NCI-H1092 (cell line): ENCODE measurements around the gene ABL2.
"Not testable (repeated sequence)": the region's sequence is repeated elsewhere in the genome, so short reads cannot be mapped to it uniquely, and the experiment has no call there.

Experiments used
- DNase-seq: peaks from one replicate; lab custom pipeline; 2025; lab: John Stamatoyannopoulos, UW

Gene ABL2

DNA sequence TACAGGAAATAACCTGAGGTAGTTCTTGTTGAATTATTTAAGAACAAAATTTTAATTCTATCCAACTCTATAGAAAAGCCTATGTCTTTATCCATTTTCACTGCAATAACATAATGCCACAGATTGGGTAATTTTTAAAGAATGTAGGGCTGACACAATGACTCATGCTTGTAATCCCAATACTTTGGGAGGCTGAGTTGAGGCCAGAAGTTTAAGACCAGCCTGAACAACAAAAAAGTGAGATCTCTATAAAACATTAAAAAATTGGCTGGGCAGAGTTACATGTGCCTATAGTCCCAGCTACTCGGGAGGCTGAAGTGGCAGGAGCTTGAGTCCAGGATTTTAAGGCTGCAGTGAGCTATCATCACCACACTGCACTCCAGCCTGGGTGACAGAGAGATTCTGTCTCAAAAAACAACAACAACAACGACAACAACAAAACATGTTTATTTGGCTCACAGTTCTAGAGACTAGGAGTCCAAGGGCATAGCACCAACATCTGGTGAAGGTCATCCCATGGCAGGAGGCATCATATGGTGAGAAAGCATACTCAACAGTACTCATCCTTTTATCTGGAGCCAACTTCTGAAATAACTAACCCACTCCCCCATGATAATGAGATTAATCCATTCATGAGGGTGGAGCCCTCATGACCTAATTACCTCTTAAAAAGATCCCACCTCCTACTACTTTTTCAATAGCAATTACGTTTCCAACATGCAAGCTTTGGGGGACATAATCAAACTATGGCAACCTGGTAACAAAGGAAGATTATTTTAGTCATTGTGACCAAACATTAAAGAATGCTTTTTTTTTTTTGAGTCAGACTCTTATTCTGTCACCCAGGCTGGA is 59.6 kb downstream of the ABL2 start:
- no peak for DNase-seq

DNA sequence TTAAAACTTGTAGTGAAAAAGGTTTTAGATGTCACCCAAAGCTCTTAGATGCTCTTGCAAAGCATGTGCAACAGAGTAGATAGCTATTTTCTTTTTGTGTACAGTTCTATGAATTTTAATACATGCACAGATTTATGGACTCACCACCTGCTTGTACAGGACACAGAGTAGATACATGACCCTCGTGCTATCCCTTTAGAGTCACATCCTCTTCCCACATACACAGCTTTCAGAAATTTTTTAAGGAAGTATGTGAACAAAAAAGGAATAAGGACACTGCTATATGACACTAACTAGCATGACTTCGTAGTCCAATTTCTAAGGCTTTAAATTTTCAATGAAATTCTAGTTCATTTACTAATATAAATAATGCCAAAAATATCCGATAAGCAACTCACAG is 60.9 kb downstream of the ABL2 start:
- no peak for DNase-seq

DNA sequence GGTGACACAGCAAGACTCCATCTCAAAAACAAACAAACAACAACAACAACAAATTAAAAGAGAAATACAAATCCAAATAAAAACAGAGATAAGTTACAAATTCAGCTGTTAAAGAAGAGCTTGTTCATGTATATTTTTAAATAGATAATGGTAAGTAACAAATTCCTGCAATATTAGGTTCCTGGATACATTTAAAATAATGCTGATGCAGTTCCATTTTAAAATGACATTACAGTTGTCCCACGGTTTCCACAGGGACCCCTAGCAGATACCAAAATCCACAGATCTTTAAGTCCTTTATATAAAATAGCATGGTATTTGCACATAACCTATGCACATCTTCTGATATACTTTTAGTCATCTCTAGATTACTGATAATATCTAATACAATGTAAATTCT is 61.5 kb downstream of the ABL2 start:
- DNase-seq, result no peak

DNA sequence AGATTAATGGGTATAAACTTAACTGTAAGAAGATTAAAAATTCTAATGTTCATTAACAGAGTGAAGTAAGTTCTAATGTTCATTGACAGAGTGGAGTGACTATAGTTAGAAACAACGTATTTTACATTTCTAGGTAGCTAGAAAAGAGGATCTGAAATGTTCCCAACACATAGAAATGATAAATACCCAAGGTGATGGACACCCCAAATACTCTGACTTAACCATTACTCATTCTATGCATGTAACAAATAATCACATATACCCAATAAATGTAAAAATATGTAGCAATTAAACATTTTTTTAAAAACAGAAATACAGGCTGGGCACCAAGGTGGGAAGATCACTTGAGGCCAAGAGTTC is 62.1 kb downstream of the ABL2 start:
- DNase-seq, result no peak

DNA sequence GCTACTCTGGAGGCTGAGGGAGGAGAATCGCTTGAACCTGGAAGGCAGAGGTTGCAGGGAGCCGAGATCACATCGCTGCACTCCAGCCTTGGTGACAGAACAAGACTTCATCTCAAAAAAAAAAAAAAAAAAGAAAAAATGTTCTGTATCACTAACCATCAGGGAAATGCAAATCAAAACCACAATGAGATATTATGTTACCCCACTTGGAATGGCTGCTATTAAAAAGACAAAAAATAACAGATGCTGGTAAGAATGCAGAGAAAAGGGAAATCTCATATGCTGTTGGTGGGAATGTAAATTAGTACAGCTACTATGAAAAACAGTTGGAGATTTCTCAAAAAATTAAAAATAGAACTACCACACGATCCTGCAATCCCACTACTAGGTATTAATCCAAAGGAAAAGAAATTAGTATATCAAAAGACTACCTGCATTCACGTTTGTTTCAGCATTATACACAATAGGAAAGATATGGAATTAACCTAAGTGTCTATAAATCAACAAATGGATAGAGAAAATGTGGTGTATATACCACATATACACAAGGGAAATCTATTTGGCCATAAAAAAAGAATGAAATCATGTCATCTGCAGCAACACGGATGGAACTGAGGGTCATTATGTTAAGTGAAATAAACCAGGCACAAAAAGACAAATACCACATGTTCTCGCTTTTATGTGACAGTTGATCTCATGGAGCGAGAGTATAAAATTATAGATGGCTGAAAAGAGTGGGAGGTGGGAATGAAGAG is 62.6 kb downstream of the ABL2 start:
- no peak for DNase-seq

DNA sequence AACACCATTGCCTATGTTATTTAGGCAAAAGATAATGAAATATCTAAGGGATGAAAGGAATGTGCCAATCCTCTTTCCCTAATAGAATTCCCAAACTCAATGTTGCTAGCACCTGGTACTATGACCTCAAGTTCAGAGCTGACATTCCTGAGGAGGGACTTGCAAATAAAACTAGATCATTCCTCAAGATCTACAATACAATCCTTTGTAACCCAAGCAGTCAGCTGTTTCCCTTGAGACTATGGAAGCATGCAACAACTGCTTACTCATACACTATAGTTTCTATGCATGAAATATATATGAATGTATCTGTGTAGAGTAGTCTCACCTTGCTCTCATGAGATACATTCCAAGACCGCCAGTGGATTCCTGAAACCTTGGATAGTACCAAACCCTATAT is 65.0 kb downstream of the ABL2 start:
- no peak for DNase-seq

DNA sequence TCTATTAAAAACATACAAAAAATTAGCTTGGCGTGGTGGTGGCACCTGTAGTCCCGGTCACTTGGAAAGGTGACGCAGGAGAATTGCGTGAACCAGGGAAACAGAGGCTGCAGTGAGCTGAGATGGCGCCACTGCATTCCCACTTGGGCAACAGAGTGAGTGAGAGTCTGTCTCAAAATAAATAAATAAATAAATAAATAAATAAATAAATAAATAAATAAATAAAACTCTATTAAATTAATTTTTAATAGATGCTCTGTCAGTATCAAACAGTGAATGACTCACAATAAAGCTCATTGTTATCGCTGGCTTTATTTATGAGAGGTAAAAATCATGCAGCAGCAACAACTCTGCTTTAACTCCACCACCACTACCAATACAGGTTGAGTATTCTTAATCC is 72.8 kb downstream of the ABL2 start:
- DNase-seq, result no peak

DNA sequence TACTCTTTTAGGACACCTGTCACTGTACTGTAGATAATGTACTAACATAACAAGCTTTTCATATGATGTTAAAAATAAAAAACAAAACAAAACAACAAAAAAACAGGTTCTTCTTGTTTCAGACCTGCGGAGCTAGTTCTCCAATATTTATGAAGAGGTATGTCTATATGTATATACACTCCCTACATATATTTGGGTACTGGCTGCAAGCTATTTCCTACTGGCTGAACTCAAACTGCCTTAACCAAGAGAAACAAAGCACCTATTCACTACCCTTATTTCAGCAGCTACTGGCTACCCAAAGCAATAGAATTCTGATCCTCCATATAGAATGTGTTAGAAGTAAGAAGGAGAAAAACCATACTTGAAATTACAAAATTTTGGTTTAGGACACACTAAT is 73.5 kb downstream of the ABL2 start:
- DNase-seq, result no peak

DNA sequence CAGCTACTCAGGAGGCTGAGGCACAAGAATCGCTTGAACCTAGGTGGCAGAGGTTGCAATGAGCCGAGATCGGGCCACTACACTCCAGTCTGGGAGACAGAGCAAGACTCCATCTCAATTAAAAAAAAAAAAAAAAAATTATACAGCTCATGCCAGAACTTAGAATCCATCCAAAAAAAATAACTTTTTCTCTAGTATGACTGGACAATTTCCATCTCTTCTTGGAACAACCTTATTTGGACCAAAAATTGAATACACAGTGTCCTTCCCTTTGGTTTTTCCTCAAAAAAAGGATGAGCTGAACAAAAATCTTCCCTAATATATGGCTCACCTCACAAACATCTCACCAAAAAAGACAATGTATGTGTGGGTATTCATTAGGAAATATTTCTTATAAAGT is 73.9 kb downstream of the ABL2 start:
- DNase-seq, result no peak

DNA sequence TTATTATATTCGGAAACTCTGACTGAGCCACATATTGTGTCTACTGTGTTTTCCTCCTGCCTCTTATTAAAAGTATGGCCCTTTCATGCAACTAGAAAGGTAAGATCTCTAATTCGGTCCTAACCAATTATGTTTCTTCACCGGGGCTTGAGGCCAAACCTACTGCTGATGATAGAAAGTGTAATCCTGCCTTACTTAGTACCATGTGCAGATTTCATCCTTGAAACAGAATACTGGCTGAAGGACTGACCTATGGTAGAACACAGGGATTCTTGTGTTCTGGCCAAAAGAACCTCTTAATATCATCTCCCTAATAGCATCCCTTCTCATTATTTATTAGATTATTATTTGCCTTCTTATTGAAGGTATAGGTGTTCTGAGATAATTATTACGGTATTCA is 75.0 kb downstream of the ABL2 start:
- DNase-seq, result no peak

DNA sequence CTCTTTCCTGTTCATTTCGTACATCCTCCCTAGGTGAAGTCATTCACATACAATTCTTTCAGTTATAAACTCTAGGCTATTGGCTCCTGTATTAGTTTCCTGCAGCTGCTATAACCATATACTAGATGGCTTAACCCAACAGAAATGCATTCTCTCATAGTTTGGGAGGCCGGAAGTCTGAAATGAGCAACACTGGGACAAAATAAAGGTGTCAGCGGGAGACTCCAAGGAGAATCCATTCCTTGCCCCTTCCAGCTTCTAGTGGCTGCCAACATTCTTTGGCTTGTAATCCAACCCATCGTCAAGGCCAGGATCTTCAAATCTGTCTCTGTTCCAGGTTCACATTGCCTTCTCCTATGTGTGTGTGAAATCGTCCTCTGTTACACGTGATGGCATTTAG is 76.3 kb downstream of the ABL2 start:
- no peak for DNase-seq

DNA sequence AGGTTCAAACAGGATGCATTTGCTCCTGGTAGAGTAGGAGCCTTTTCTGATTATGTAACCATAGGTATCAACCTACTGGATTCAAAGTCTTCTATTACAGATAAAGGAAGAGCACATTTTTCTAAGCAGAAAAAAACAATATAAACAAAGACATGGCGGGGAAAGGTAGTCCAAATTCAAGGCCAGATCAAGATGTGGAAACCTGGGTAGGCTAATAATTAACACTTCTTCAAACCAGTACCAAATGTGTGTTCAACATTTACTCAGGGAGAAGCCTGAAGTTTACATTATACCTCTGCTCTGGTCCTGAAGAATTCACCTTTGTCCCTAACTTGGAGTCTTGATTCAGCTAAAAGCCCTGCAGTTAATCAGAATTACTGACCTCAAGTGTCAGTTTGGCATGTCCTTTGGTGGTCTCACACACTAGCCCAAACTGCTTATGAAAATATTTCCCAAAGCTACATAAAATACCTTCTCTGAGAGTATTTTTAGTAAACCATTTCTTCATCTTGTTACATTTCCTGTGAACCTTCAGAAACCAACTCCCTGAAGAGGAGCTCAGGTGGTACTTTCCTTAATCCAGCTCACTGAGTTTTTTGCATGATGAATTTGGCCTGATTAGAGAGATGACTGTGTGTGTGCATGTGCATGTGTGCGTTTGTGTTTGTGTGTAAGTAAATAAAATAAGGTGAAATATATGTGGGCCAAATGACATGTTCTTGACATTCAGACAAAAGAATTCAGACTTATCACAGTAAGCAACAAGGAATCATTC is 77.4 kb downstream of the ABL2 start:
- DNase-seq, result no peak

DNA sequence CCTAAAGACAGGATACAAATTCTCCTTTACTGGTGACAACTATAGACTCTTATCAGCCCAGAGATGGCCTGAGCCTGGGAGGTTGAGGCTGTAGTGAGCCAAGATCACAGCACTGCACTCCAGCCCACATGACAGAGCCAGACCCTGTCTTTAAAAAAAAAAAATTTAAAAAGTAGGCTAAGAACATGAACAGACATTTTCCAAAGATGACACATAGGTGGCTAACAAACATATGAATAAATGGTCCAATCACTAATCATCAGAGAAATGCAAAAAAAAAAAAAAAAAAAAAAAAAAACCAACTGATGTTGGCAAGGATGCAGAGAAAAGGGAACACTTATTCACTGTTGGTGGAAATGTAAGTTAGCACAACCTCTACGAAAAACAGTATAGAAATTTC is 82.6 kb downstream of the ABL2 start:
- no peak for DNase-seq

DNA sequence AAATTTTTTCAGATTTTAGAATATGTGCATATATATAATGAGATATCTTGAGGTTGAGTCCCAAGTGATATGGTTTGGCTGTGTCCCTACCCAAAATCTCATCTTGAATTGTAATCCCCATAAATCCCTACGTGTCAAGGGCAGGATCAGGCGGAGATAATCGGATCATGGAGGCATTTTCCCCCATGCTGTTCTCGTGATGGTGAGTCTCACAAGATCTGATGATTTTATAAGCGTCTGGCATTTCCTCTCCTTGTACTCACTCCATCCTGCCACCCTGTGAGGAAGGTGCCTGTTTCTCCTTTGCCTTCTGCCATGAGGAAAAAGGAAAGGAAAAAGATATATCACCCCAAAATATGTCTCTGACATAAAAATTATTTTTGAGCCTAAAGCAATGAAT is 83.0 kb downstream of the ABL2 start:
- DNase-seq, result no peak

DNA sequence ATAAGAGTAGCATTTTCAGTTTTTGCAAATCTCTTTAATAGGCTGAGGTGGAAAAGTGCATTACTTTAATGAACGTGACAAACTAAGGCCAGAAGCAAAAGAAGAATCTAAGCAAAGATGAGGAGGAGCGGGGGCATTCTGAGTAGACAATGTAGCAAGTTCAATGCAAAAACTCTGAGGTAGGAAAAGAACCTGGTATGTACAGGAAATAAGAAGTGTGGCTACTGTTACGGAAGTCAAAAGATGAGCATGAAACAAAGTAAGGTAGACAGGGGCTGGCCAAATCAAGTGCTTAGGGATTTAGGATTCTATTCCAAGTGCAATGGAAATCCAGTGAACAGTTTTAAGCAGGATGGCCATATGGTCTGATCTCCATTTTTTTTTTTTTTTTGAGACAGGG is 84.0 kb downstream of the ABL2 start:
- DNase-seq, result no peak

DNA sequence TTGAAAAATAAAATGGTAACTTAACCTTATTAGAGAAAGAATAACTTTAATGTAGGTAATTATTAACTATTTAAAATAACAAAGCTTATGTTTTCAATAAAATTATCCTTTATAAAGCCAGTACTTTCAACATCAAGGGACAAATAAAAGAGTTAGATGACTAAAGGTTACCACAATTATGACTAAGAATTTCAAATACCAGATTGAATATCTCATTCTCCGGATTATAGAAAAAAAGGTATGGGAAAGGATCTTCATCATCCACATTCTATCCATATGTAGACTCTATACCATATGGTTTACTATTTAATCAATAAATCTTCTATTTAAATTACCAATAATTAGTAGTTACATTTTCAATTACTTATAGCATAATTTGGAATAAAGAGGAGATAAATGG is 84.9 kb downstream of the ABL2 start:
- no peak for DNase-seq

DNA sequence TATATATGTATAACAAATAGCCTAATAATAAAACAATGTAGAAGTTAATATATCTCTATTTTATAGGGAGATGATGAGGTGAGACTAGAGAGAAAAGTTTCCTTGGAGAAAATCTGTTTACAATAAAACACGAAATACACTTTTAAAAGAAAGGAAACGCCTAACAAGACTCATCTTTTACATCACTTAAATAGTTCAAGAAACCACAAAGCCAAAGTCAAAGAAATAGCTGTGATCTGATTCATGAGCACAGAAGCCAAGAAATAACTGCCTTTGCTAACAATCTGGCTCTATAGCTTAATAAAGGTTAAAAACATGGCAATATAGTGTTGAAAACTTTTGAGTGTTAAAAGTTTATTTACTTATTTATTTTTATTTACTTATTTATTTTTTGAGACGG is 86.2 kb downstream of the ABL2 start:
- DNase-seq, result no peak

DNA sequence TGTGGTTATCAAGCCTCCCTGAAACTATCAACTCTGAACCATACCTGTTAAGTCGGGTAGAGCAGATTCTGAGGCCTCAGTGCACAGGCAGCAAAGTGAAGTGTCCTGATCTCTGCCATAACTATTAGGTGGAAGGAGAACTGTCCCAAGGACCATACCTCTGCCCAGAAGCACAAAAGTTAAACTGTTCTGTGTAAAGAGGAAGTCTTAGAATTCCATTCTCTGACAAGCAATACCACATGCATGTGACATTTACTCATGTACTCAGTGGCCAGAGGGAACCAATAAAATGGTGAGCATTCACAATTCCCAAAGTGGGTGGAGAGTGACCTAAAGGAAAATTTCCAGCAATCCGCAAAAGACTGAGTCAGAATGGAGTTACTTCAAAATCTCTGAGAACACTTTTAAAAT is 86.6 kb downstream of the ABL2 start:
- no peak for DNase-seq

DNA sequence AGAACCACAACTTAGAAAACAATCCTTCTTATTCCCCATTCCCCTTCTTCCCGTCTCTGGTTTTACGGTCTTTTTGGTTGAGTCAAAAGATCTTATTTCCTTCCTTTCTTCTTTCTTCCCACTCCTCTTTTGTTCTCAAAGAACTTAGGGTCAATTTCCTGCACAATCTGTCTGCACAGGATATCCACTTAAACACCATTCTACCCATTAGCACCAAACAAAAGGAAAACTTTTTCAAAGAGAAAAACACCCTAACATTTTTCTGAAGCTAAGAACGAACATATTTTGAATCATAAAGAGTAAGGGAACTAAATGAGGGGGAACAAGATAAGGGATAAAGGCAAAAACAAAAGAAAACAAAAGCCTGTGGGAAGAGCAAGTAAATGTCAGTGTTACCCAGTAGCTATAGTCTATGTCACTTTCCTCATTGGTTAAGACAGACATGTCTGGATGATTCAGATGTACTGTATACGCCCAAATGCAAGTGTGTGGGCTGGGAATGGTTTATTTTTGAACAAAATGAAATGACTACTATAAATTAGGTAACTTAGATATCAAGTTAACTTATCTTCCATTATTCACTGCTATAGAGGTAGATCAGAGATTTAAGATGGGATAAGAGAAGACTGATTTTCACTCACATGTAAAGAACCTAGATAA is 87.8 kb downstream of the ABL2 start:
- no peak for DNase-seq

DNA sequence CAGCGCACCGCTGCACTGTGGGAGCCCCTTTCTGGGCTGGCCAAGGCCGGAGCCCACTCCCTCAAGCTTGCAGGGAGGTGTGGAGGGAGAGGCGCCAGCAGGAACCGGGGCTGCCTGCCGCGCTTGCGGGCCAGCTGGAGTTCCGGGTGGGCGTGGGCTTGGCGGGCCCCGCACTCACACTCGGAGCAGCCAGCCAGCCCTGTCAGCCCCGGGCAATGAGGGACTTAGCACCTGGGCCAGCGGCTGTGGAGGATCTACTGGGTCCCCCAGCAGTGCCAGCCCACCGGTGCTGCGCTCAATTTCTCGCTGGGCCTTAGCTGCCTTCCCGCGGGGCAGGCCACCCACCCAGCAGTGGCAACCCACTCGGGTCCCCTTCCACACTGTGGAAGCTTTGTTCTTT is 90.7 kb downstream of the ABL2 start:
- not testable (repeated sequence) for DNase-seq

DNA sequence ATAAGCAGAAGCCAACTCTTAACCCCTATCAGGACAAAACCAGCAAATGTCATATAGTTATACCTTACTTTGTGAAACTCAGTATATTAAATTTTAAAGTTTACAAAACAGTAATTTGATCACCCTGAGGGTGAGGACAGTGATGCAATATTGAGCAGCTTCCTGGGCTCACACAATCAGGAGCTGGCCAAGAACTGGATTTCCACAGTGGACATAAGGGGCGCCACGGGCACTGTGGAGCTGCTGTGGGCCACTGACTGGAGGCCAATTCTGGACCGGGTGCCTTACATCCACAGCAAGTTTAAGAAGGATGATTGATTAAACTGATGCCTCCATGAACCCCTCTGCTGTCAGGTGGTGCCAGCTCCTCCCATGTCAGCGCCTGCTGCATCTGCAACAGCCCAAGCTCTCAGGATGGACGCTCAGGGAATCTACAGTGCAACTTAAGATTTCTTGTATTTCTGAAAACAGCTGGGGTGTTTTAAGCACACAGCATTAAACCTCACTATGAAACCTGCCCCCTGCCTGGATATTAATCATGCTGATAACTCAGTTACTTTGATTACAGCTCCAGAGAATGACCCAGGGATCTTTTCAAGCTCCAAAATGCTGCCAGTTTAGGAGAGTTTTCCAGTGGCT is 91.7 kb downstream of the ABL2 start:
- DNase-seq, result no peak

DNA sequence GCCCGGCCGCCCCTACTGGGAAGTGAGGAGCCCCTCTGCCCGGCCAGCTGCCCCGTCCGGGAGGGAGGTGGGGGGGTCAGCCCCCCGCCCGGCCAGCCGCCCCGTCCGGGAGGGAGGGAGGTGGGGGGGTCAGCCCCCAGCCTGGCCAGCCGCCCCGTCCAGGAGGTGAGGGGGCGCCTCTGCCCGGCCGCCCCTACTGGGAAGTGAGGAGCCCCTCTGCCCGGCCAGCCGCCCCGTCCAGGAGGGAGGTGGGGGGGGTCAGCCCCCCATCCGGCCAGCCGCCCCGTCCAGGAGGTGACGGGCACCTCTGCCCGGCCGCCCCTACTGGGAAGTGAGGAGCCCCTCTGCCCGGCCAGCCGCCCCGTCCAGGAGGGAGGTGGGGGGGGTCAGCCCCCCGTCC is 93.8 kb downstream of the ABL2 start:
- not testable (repeated sequence) for DNase-seq
